IMR-90 (cell line): ENCODE results near the gene SATL1. TPM values are rescaled to one million over a fixed set of nuclear protein-coding genes. Genes with fewer than 3 reads are reported as not detected.

Experiments used
- ATAC-seq: fragments of 200-7000 bp; cut with Tn5 transposase; 2 replicates; pipeline ENCODE4 v1.9.1; 2020; ENCODE audit warnings: low read depth, mild to moderate bottlenecking, moderate library complexity
- BruUV-seq: library from RNA; stranded (reverse); fragments of 400-500 nt; replicated peaks from 2 replicates; lab custom pipeline; 2021; lab: Mats Ljungman, UMichigan
- CTCF ChIA-PET: fragments of 300-600 bp; formaldehyde crosslinking; extraction: SDS; loops from one replicate; lab custom pipeline; 2021; ENCODE audit warnings: antibody characterized with exemption; lab: Yijun Ruan, JAX
- POLR2A ChIA-PET: fragments of 300-600 bp; sonication (Branson Sonifier 250); formaldehyde crosslinking; loops from one replicate; lab custom pipeline; 2022; ENCODE audit warnings: antibody characterized with exemption; ENCODE audit not compliant: unreplicated experiment; lab: Charles Lee
- DNase-seq: peaks from one replicate; pipeline ENCODE4 v3.0.0; 2013
- H2AFZ ChIP-seq: replicated peaks from 2 replicates; pipeline ENCODE3; 2013; ENCODE audit warnings: low read length, mild to moderate bottlenecking; ENCODE audit not compliant: poor library complexity
- H2AK5ac ChIP-seq: 2 replicates; pipeline ENCODE4 v1.6.1; 2013; ENCODE audit warnings: low read depth, low read length, inconsistent platforms
- H2AK9ac ChIP-seq: replicated peaks from 2 replicates; pipeline ENCODE3; 2013; ENCODE audit warnings: mild to moderate bottlenecking, low read depth, low read length, moderate library complexity; ENCODE audit not compliant: poor library complexity
- H2BK120ac ChIP-seq: 2 replicates; pipeline ENCODE4 v1.6.1; 2013; ENCODE audit warnings: low read depth, low read length, inconsistent platforms
- H2BK15ac ChIP-seq: 3 replicates; pipeline ENCODE4 v1.6.1; 2013; ENCODE audit warnings: low read depth, low read length, inconsistent platforms
- H2BK20ac ChIP-seq: 2 replicates; pipeline ENCODE4 v1.6.1; 2013; ENCODE audit warnings: low read depth, mild to moderate bottlenecking, inconsistent platforms, low read length, moderate library complexity
- H2BK5ac ChIP-seq: 2 replicates; pipeline ENCODE4 v1.6.1; 2013; ENCODE audit warnings: mild to moderate bottlenecking, low read depth, low read length, inconsistent platforms; ENCODE audit not compliant: poor library complexity, severe bottlenecking
- H3K14ac ChIP-seq: replicated peaks from 2 replicates; pipeline ENCODE4 v1.6.1; 2013; ENCODE audit warnings: low read depth, low read length, inconsistent platforms
- H3K18ac ChIP-seq: 2 replicates; pipeline ENCODE4 v1.6.1; 2013; ENCODE audit warnings: low read depth, low read length, control low read depth
- H3K23ac ChIP-seq: 2 replicates; pipeline ENCODE4 v1.6.1; 2013; ENCODE audit warnings: low read depth, low read length, inconsistent platforms
- H3K27ac ChIP-seq: 2 replicates; pipeline ENCODE4 v1.5.1; 2013; ENCODE audit warnings: mild to moderate bottlenecking, control low read depth, low read length; ENCODE audit not compliant: insufficient read depth
- H3K27me3 ChIP-seq: 2 replicates; pipeline ENCODE4 v1.6.1; 2013; ENCODE audit warnings: low read length; ENCODE audit not compliant: control insufficient read depth, insufficient read depth
- H3K36me3 ChIP-seq: 2 replicates; pipeline ENCODE4 v1.6.1; 2013; ENCODE audit warnings: low read length, mixed read lengths; ENCODE audit not compliant: control insufficient read depth, insufficient read depth
- H3K4ac ChIP-seq: 2 replicates; pipeline ENCODE4 v1.6.1; 2013; ENCODE audit warnings: low read depth, low read length, inconsistent platforms
- H3K4me1 ChIP-seq: 2 replicates; pipeline ENCODE4 v1.6.1; 2013; ENCODE audit warnings: low read length, mixed read lengths; ENCODE audit not compliant: control insufficient read depth, insufficient read depth
- H3K4me2 ChIP-seq: 2 replicates; pipeline ENCODE4 v1.6.1; 2013; ENCODE audit warnings: low read depth, mild to moderate bottlenecking, control low read depth, low read length, moderate library complexity
- H3K4me3 ChIP-seq: 2 replicates; pipeline ENCODE4 v1.5.1; 2013; ENCODE audit warnings: low read depth, mild to moderate bottlenecking, control low read depth, low read length, moderate library complexity; ENCODE audit not compliant: insufficient read depth
- H3K56ac ChIP-seq: 2 replicates; pipeline ENCODE4 v1.6.1; 2013; ENCODE audit warnings: low read length, inconsistent platforms; ENCODE audit not compliant: insufficient read depth; ENCODE audit errors: extremely low read depth
- H3K79me1 ChIP-seq, 2 experiments: 2 replicates each; pipeline ENCODE4 v1.6.1; 2013; ENCODE audit warnings: low read length in 2 of 2, inconsistent platforms in 1 of 2, low read depth in 1 of 2
- H3K9ac ChIP-seq: 2 replicates; pipeline ENCODE4 v1.6.1; 2013; ENCODE audit warnings: low read depth, low read length, control low read depth
- H3K9me1 ChIP-seq: 2 replicates; pipeline ENCODE4 v1.6.1; 2013; ENCODE audit warnings: low read length, inconsistent platforms; ENCODE audit not compliant: insufficient read depth
- H3K9me3 ChIP-seq: 2 replicates; pipeline ENCODE4 v1.6.1; 2013; ENCODE audit warnings: low read length; ENCODE audit not compliant: control insufficient read depth, insufficient read depth
- H4K20me1 ChIP-seq: 2 replicates; pipeline ENCODE4 v1.6.1; 2013; ENCODE audit warnings: low read length, inconsistent platforms; ENCODE audit not compliant: insufficient read depth
- H4K5ac ChIP-seq: 2 replicates; pipeline ENCODE4 v1.6.1; 2013; ENCODE audit warnings: mild to moderate bottlenecking, low read depth, low read length, control low read depth
- H4K8ac ChIP-seq, 2 experiments: 2 replicates each; pipeline ENCODE4 v1.6.1; 2013; ENCODE audit warnings: low read depth in 2 of 2, low read length in 2 of 2, control low read depth in 1 of 2, inconsistent platforms in 1 of 2
- H4K91ac ChIP-seq: 2 replicates; pipeline ENCODE4 v1.6.1; 2013; ENCODE audit warnings: low read depth, low read length, inconsistent platforms; ENCODE audit not compliant: insufficient read depth
- BHLHE40 ChIP-seq: fragments of 150-350 bp; IDR thresholded peaks from 2 replicates; pipeline ENCODE4 v1.6.1; 2016; ENCODE audit warnings: mild to moderate bottlenecking, low read depth, low read length
- CEBPB ChIP-seq: IDR thresholded peaks from 2 replicates; pipeline ENCODE4 v1.6.1; 2012; ENCODE audit warnings: low read depth, low read length, improper control_type of control experiment
- MAZ ChIP-seq: IDR thresholded peaks from 2 replicates; pipeline ENCODE4 v1.6.1; 2012; ENCODE audit warnings: low read depth, mild to moderate bottlenecking, low read length, improper control_type of control experiment, moderate library complexity, borderline replicate concordance
- RAD21 ChIP-seq: IDR thresholded peaks from 2 replicates; pipeline ENCODE4 v1.6.1; 2012; ENCODE audit warnings: low read length, improper control_type of control experiment
- WGBS, 2 experiments: methylation state at CpG; one replicate each; pipeline versions ENCODE4 v1.1.5 to v1.1.7; 2013; ENCODE audit warnings: missing lambda C conversion rate in 2 of 2; ENCODE audit not compliant: insufficient read length in 1 of 2; ENCODE audit errors: extremely low coverage in 2 of 2; 5-methylcytosine and 5-hydroxymethylcytosine counted together
- dilution Hi-C: fragments of 300-500 bp; cut with HindIII; formaldehyde crosslinking; loops from one replicate; pipeline ENCODE4 v1.14.3; 2018; ENCODE audit warnings: low sequenced_read_pairs; ENCODE audit not compliant: unreplicated experiment
- in situ Hi-C: fragments of 300-500 bp; cut with MboI; formaldehyde crosslinking; loops from 3 replicates; pipeline ENCODE4 v1.14.3; 2019; ENCODE audit warnings: low sequenced_read_pairs, inconsistent platforms, mixed read lengths
- intact Hi-C: fragments of 100-400 bp; cut with micrococcal nuclease; formaldehyde crosslinking; loops from 2 replicates; pipeline ENCODE4 v1.10.0; 2022
- polyA plus RNA-seq, 3 experiments: library from polyadenylated mRNA; depleted of rRNA; stranded (reverse); fragments of >200 nt; gene quantifications; 2 replicates each; pipeline ENCODE4 v1.2.3, GENCODE V29; 2012; ENCODE audit warnings: low replicate concordance in 1 of 3
- total RNA-seq: library from RNA; depleted of rRNA; stranded (reverse); fragments of >200 nt; gene quantifications from 2 replicates; pipeline ENCODE4 v1.2.3, GENCODE V29; 2012
- TF ChIP-seq, protein P1 (sequence below): conservative IDR thresholded peaks from 2 replicates; pipeline ENCODE4 v1.5.1; 2012; ENCODE audit warnings: mild to moderate bottlenecking, low read depth, low read length, improper control_type of control experiment

SATL1 gene
- total and polyA plus RNA-seq, 2 of the 4 experiments (the other 2 are of a cell fraction) = not detected

GRCh38 chrX:85140964-85141363 is 102.6 kb downstream of the SATL1 start:
- CTCF ChIA-PET = no interaction called here

More at GRCh38 chrX:85140964-85141363, 102.6 kb downstream of the SATL1 start:
- H3K9ac ChIP-seq = no peak overlapping the region
- no peak overlapping the region for H2BK120ac ChIP-seq
- H3K18ac ChIP-seq = no peak overlapping the region
- no peaks in the 10 kb centered on the region for H3K4me1 ChIP-seq
- H2AK5ac ChIP-seq = no peak overlapping the region
- dilution Hi-C loops (no loop called here), intact Hi-C loops (no loop called here), in situ Hi-C loops (no loop called here)
- no peak overlapping the region for H2AK9ac ChIP-seq
- ATAC-seq = no peak
- no peak overlapping the region for H4K8ac ChIP-seq
- no TSS peak for BruUV-seq
- no peak overlapping the region for H3K56ac ChIP-seq
- H3K23ac ChIP-seq = no peak overlapping the region
- no peak overlapping the region for H3K4me2 ChIP-seq
- H3K9me3 ChIP-seq = no peaks in the 10 kb centered on the region
- no peak overlapping the region for H3K4ac ChIP-seq
- H3K36me3 ChIP-seq = no peaks in the 10 kb centered on the region
- WGBS, 2 experiments = no CpG with 5 or more reads among the region's 1 CpG
- no peak overlapping the region for H4K91ac ChIP-seq
- H4K20me1 ChIP-seq = no peaks in the 10 kb centered on the region
- no peaks in the 10 kb centered on the region for H3K9me1 ChIP-seq
- POLR2A ChIA-PET = no interaction called here
- no peak overlapping the region for H3K14ac ChIP-seq
- no peaks in the 10 kb centered on the region for H3K79me1 ChIP-seq
- no peak overlapping the region for H3K27ac ChIP-seq
- no peak for TF ChIP-seq RAD21
- TF ChIP-seq, protein P1, sequence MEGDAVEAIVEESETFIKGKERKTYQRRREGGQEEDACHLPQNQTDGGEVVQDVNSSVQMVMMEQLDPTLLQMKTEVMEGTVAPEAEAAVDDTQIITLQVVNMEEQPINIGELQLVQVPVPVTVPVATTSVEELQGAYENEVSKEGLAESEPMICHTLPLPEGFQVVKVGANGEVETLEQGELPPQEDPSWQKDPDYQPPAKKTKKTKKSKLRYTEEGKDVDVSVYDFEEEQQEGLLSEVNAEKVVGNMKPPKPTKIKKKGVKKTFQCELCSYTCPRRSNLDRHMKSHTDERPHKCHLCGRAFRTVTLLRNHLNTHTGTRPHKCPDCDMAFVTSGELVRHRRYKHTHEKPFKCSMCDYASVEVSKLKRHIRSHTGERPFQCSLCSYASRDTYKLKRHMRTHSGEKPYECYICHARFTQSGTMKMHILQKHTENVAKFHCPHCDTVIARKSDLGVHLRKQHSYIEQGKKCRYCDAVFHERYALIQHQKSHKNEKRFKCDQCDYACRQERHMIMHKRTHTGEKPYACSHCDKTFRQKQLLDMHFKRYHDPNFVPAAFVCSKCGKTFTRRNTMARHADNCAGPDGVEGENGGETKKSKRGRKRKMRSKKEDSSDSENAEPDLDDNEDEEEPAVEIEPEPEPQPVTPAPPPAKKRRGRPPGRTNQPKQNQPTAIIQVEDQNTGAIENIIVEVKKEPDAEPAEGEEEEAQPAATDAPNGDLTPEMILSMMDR = no peak
- no peak for TF ChIP-seq CEBPB
- TF ChIP-seq MAZ = no peak
- no peak for TF ChIP-seq BHLHE40
- no peaks in the 10 kb centered on the region for H3K27me3 ChIP-seq
- no peak overlapping the region for H2AFZ ChIP-seq
- H2BK20ac ChIP-seq = no peak overlapping the region
- no peak overlapping the region for H4K5ac ChIP-seq
- H3K4me3 ChIP-seq = no peak overlapping the region
- no peak for DNase-seq
- no peak overlapping the region for H2BK15ac ChIP-seq
- H2BK5ac ChIP-seq = no peak overlapping the region
